Measurements from ENCODE around the gene HOXB5. TPM values are rescaled to one million over a fixed set of nuclear protein-coding genes. Genes with fewer than 3 reads are reported as not detected.

The HOXB5 gene
- polyA plus RNA-seq, 4 donors = 5.8 to 9.8 TPM; not detected in 2

- H3K27ac ChIP-seq (ENCODE audit: low read depth in 1 of 3, low read length in 2 of 3) = no peak overlapping the region
- peak overlapping the region; percentile 7 to 41 (median 21) for H3K4me3 ChIP-seq (ENCODE audit: low read depth in 1 of 3, low read length in 3 of 3)
- FAIRE-seq (no peak), DNase-seq (no peak)
- H3K4me1 ChIP-seq (ENCODE audit: control insufficient read depth in 3 of 3, insufficient read depth in 2 of 3, low read depth in 1 of 3, low read length in 2 of 3) = peaks cover 0 to 21% (median 0%) of the 10 kb centered on the region in 3 donors
- no peaks in the 10 kb centered on the region for H3K36me3 ChIP-seq (ENCODE audit: control insufficient read depth in 3 of 3, insufficient read depth in 2 of 3, low read depth in 1 of 3, low read length in 3 of 3)
- H3K27me3 ChIP-seq (ENCODE audit: control insufficient read depth in 3 of 3, insufficient read depth in 3 of 3, low read length in 3 of 3) = peaks cover 14 to 98% (median 51%) of the 10 kb centered on the region in 3 donors
- no peaks in the 10 kb centered on the region for H3K9me3 ChIP-seq (ENCODE audit: control insufficient read depth in 2 of 2, insufficient read depth in 1 of 2, low read depth in 1 of 2, low read length in 1 of 2)
- 5 to 8% (median 8%) methylated on average over 55 of the region's 55 CpGs for WGBS, 3 donors
These were observed 20.5 kb upstream of the HOXB5 start for GRCh38 chr17:48613862-48614694.

- peak overlapping the region in 1 of 3 donors; percentile 62 for H3K27ac ChIP-seq (ENCODE audit: low read depth in 1 of 3, low read length in 2 of 3)
- H3K36me3 ChIP-seq (ENCODE audit: control insufficient read depth in 3 of 3, insufficient read depth in 2 of 3, low read depth in 1 of 3, low read length in 3 of 3) = no peaks in the 10 kb centered on the region
- DNase-seq = peak in 1 of 2 donors; percentile 62
- no peaks in the 10 kb centered on the region for H3K9me3 ChIP-seq (ENCODE audit: control insufficient read depth in 2 of 2, insufficient read depth in 1 of 2, low read depth in 1 of 2, low read length in 1 of 2)
- 2 to 10% (median 9%) methylated on average over 61 to 67 of the region's 67 CpGs for WGBS, 3 donors
- H3K27me3 ChIP-seq (ENCODE audit: control insufficient read depth in 3 of 3, insufficient read depth in 3 of 3, low read length in 3 of 3) = peaks cover 14 to 98% (median 53%) of the 10 kb centered on the region in 3 donors
- no peak for FAIRE-seq
- peak overlapping the region; percentile 16 to 36 (median 25) for H3K4me3 ChIP-seq (ENCODE audit: low read depth in 1 of 3, low read length in 3 of 3)
- H3K4me1 ChIP-seq (ENCODE audit: control insufficient read depth in 3 of 3, insufficient read depth in 2 of 3, low read depth in 1 of 3, low read length in 2 of 3) = peaks cover 0 to 16% (median 0%) of the 10 kb centered on the region in 3 donors
These were observed 19.5 kb upstream of the HOXB5 start for GRCh38 chr17:48612854-48613691.

- 7 to 10% (median 9%) methylated on average over 15 of the region's 15 CpGs for WGBS, 3 donors
These were observed 18.9 kb upstream of the HOXB5 start for GRCh38 chr17:48612456-48612853.

GRCh38 chr17:48611681-48612455, 18.3 kb upstream of the HOXB5 start:
- Histone ChIP-seq H3K36me3 (ENCODE audit: control insufficient read depth in 3 of 3, insufficient read depth in 2 of 3, low read depth in 1 of 3, low read length in 3 of 3) (peaks cover 0 to 7% (median 0%) of the 10 kb centered on the region in 3 donors), H3K27ac (ENCODE audit: low read depth in 1 of 3, low read length in 2 of 3) (peak overlapping the region in 1 of 3 donors; percentile 70), H3K9me3 (ENCODE audit: control insufficient read depth in 2 of 2, insufficient read depth in 1 of 2, low read depth in 1 of 2, low read length in 1 of 2) (no peaks in the 10 kb centered on the region), H3K4me3 (ENCODE audit: low read depth in 1 of 3, low read length in 3 of 3) (peak overlapping the region in 1 of 3 donors; percentile 63), H3K4me1 (ENCODE audit: control insufficient read depth in 3 of 3, insufficient read depth in 2 of 3, low read depth in 1 of 3, low read length in 2 of 3) (peaks cover 0 to 16% (median 0%) of the 10 kb centered on the region in 3 donors), H3K27me3 (ENCODE audit: control insufficient read depth in 3 of 3, insufficient read depth in 3 of 3, low read length in 3 of 3) (peaks cover 11 to 97% (median 45%) of the 10 kb centered on the region in 3 donors)
- no peak for FAIRE-seq
- DNase-seq = no peak
- 10 to 13% (median 13%) methylated on average over 32 to 36 of the region's 36 CpGs for WGBS, 3 donors

More at GRCh38 chr17:48612456-48612853, 18.9 kb upstream of the HOXB5 start:
- FAIRE-seq = no peak
- H3K9me3 ChIP-seq (ENCODE audit: control insufficient read depth in 2 of 2, insufficient read depth in 1 of 2, low read depth in 1 of 2, low read length in 1 of 2) = no peaks in the 10 kb centered on the region
- no peak for DNase-seq
- H3K36me3 ChIP-seq (ENCODE audit: control insufficient read depth in 3 of 3, insufficient read depth in 2 of 3, low read depth in 1 of 3, low read length in 3 of 3) = peaks cover 0 to 3% (median 0%) of the 10 kb centered on the region in 3 donors
- H3K4me3 ChIP-seq (ENCODE audit: low read depth in 1 of 3, low read length in 3 of 3) = peak overlapping the region; percentile 16 to 30 (median 25)
- H3K4me1 ChIP-seq (ENCODE audit: control insufficient read depth in 3 of 3, insufficient read depth in 2 of 3, low read depth in 1 of 3, low read length in 2 of 3) = peaks cover 0 to 16% (median 0%) of the 10 kb centered on the region in 3 donors
- H3K27me3 ChIP-seq (ENCODE audit: control insufficient read depth in 3 of 3, insufficient read depth in 3 of 3, low read length in 3 of 3) = peaks cover 10 to 98% (median 47%) of the 10 kb centered on the region in 3 donors
- peak overlapping the region in 1 of 3 donors; percentile 24 for H3K27ac ChIP-seq (ENCODE audit: low read depth in 1 of 3, low read length in 2 of 3)

GRCh38 chr17:48611213-48611612, 17.6 kb upstream of the HOXB5 start:
- peak overlapping the region in 2 of 3 donors; percentile 12 to 87 for H3K27ac ChIP-seq (ENCODE audit: low read depth in 1 of 3, low read length in 2 of 3)
- DNase-seq = no peak
- no peak for FAIRE-seq
- peaks cover 11 to 97% (median 44%) of the 10 kb centered on the region in 3 donors for H3K27me3 ChIP-seq (ENCODE audit: control insufficient read depth in 3 of 3, insufficient read depth in 3 of 3, low read length in 3 of 3)
- 2 to 13% (median 9%) methylated on average over 22 of the region's 22 CpGs for whole genome bisulfite sequencing, 3 donors
- no peaks in the 10 kb centered on the region for H3K9me3 ChIP-seq (ENCODE audit: control insufficient read depth in 2 of 2, insufficient read depth in 1 of 2, low read depth in 1 of 2, low read length in 1 of 2)
- H3K4me1 ChIP-seq (ENCODE audit: control insufficient read depth in 3 of 3, insufficient read depth in 2 of 3, low read depth in 1 of 3, low read length in 2 of 3) = peaks cover 0 to 16% (median 0%) of the 10 kb centered on the region in 3 donors
- H3K36me3 ChIP-seq (ENCODE audit: control insufficient read depth in 3 of 3, insufficient read depth in 2 of 3, low read depth in 1 of 3, low read length in 3 of 3) = peaks cover 0 to 7% (median 0%) of the 10 kb centered on the region in 3 donors
- peak overlapping the region; percentile 37 to 63 (median 40) for H3K4me3 ChIP-seq (ENCODE audit: low read depth in 1 of 3, low read length in 3 of 3)

GRCh38 chr17:48610282-48611211, 17.0 kb upstream of the HOXB5 start, which contains the start of gene HOXB7:
TSS of gene HOXB7 (minus strand) at chr17:48611017. CDS start at chr17:48610918, 99 bp downstream.
- WGBS, 3 donors = 1 to 3% (median 2%) methylated on average over 76 to 79 of the region's 79 CpGs
- H3K36me3 ChIP-seq (ENCODE audit: control insufficient read depth in 3 of 3, insufficient read depth in 2 of 3, low read depth in 1 of 3, low read length in 3 of 3) = peaks cover 0 to 7% (median 0%) of the 10 kb centered on the region in 3 donors
- peak within 1 kb of the TSS in 2 of 3 donors; percentile 75 to 87 for H3K27ac ChIP-seq (ENCODE audit: low read depth in 1 of 3, low read length in 2 of 3)
- H3K4me1 ChIP-seq (ENCODE audit: control insufficient read depth in 3 of 3, insufficient read depth in 2 of 3, low read depth in 1 of 3, low read length in 2 of 3) = peaks cover 0 to 16% (median 0%) of the 10 kb centered on the region in 3 donors
- peak within 1 kb of the TSS; percentile 40 to 63 (median 57) for H3K4me3 ChIP-seq (ENCODE audit: low read depth in 1 of 3, low read length in 3 of 3)
- H3K27me3 ChIP-seq (ENCODE audit: control insufficient read depth in 3 of 3, insufficient read depth in 3 of 3, low read length in 3 of 3) = peaks cover 7 to 97% (median 38%) of the 10 kb centered on the region in 3 donors
- H3K9me3 ChIP-seq (ENCODE audit: control insufficient read depth in 2 of 2, insufficient read depth in 1 of 2, low read depth in 1 of 2, low read length in 1 of 2) = no peaks in the 10 kb centered on the region
- DNase-seq (peak in 1 of 2 donors; percentile 69), FAIRE-seq (no peak)

- DNase-seq = no peak
These were observed 16.2 kb upstream of the HOXB5 start for GRCh38 chr17:48609759-48610281.

More at GRCh38 chr17:48609759-48610281, 16.2 kb upstream of the HOXB5 start:
- no peak for FAIRE-seq
- 6 to 9% (median 8%) methylated on average over 15 of the region's 15 CpGs for WGBS, 3 donors
- peaks cover 0 to 5% of the 10 kb centered on the region in 2 donors for H3K9me3 ChIP-seq (ENCODE audit: control insufficient read depth in 2 of 2, insufficient read depth in 1 of 2, low read depth in 1 of 2, low read length in 1 of 2)
- peak overlapping the region in 2 of 3 donors; percentile 75 to 87 for H3K27ac ChIP-seq (ENCODE audit: low read depth in 1 of 3, low read length in 2 of 3)
- peaks cover 0 to 7% (median 0%) of the 10 kb centered on the region in 3 donors for H3K36me3 ChIP-seq (ENCODE audit: control insufficient read depth in 3 of 3, insufficient read depth in 2 of 3, low read depth in 1 of 3, low read length in 3 of 3)
- peaks cover 7 to 97% (median 38%) of the 10 kb centered on the region in 3 donors for H3K27me3 ChIP-seq (ENCODE audit: control insufficient read depth in 3 of 3, insufficient read depth in 3 of 3, low read length in 3 of 3)
- H3K4me1 ChIP-seq (ENCODE audit: control insufficient read depth in 3 of 3, insufficient read depth in 2 of 3, low read depth in 1 of 3, low read length in 2 of 3) = peaks cover 0 to 19% (median 0%) of the 10 kb centered on the region in 3 donors
- H3K4me3 ChIP-seq (ENCODE audit: low read depth in 1 of 3, low read length in 3 of 3) = peak overlapping the region; percentile 40 to 63 (median 57)

Measured in small intestine (tissue), 7 donors.